ENCODE data around the gene RXRA. TPM values are rescaled to one million over a fixed set of nuclear protein-coding genes. Genes with fewer than 3 reads are reported as not detected.

Gene RXRA
- total RNA-seq, 3 donors from 2014 or later = 31.0 to 63.0 (median 31.5) TPM

- H3K4me1 ChIP-seq = peaks cover 33 to 34% of the 10 kb centered on the region in 2 donors
- H3K27me3 ChIP-seq = no peaks in the 10 kb centered on the region
- DNase-seq (ENCODE audit: low spot score in 2 of 2) = no peak
- no peaks in the 10 kb centered on the region for H3K9me3 ChIP-seq
- intact Hi-C loops (cut with DNase I; ENCODE audit: low total_unique reads) = loop anchor here (5.0 to 10.0 kb wide), 2 partner anchors 106 to 112 kb away; no protein-coding TSS in a partner anchor
- peak overlapping the region; percentile 73 to 89 for H3K27ac ChIP-seq
- no peak for TF ChIP-seq POLR2A (IDR thresholded peaks at IDR 0.05)
- TF ChIP-seq POLR2AphosphoS5 (IDR thresholded peaks at IDR 0.05) = no peak
- TF ChIP-seq, protein P1, sequence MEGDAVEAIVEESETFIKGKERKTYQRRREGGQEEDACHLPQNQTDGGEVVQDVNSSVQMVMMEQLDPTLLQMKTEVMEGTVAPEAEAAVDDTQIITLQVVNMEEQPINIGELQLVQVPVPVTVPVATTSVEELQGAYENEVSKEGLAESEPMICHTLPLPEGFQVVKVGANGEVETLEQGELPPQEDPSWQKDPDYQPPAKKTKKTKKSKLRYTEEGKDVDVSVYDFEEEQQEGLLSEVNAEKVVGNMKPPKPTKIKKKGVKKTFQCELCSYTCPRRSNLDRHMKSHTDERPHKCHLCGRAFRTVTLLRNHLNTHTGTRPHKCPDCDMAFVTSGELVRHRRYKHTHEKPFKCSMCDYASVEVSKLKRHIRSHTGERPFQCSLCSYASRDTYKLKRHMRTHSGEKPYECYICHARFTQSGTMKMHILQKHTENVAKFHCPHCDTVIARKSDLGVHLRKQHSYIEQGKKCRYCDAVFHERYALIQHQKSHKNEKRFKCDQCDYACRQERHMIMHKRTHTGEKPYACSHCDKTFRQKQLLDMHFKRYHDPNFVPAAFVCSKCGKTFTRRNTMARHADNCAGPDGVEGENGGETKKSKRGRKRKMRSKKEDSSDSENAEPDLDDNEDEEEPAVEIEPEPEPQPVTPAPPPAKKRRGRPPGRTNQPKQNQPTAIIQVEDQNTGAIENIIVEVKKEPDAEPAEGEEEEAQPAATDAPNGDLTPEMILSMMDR (IDR thresholded peaks at IDR 0.05) = no peak
- peak overlapping the region; percentile 61 to 94 (median 80) for H3K4me3 ChIP-seq
- no peaks in the 10 kb centered on the region for H3K36me3 ChIP-seq
Measured at GRCh38 chr9:134328841-134329575, 2.8 kb downstream of the RXRA start.

DNA sequence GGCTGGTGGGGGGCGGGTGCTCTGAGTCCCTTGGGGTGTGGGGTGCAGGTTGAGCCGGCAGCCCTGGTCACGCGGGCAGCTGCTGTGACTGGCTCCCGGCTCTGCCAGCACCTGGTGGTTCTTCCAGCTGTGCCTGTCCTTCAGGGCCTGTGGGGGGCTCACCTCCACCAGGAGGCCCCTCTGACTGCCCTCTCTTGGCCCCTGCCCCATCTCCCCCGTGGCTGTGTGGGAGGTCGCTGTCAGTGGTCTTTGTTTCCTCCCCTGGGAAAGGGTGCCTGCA lies 3.3 kb downstream of the RXRA start:
- Histone ChIP-seq H3K9me3 (no peaks in the 10 kb centered on the region), H3K4me3 (peak overlapping the region; percentile 61 to 94 (median 80)), H3K36me3 (no peaks in the 10 kb centered on the region), H3K27me3 (no peaks in the 10 kb centered on the region), H3K4me1 (peaks cover 33 to 38% of the 10 kb centered on the region in 2 donors), H3K27ac (peak overlapping the region; percentile 73 to 89)
- TF ChIP-seq, protein P1 (IDR thresholded peaks at IDR 0.05) = no peak
- intact Hi-C loops (cut with DNase I; ENCODE audit: low total_unique reads) = loop anchor here (5.0 to 10.0 kb wide), 2 partner anchors 105 to 112 kb away; no protein-coding TSS in a partner anchor
- DNase-seq (ENCODE audit: low spot score in 2 of 2) = no peak

DNA sequence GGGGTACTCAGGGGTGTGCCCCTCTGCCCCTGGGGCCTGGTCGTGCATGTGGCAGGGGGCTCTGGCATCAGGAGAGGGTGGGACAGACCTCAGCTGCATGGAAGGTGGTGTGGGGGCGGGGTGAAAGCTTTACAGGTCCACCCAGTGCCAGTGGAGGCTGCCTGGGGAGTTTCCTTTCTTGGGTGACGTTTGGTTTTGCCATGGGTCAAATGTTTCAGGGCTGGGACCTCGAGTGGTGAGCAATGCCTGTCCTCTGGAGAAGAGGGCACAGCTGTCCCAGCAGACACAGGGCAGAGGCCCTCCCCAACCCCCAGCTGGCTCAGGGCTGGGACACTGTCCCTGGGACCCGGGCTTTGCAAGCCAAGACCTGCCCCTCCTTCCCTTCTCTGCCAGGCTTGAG lies 3.6 kb downstream of the RXRA start:
- DNase-seq (ENCODE audit: low spot score in 2 of 2) = no peak
- Histone ChIP-seq H3K27ac (peak overlapping the region; percentile 73 to 89), H3K36me3 (no peaks in the 10 kb centered on the region), H3K9me3 (no peaks in the 10 kb centered on the region), H3K4me1 (peaks cover 30 to 41% of the 10 kb centered on the region in 2 donors), H3K4me3 (peak overlapping the region; percentile 61 to 94 (median 80)), H3K27me3 (no peaks in the 10 kb centered on the region)
- intact Hi-C loops (cut with DNase I; ENCODE audit: low total_unique reads) = loop anchor here (5.0 to 10.0 kb wide), 2 partner anchors 105 to 113 kb away; no protein-coding TSS in a partner anchor
- TF ChIP-seq POLR2A (IDR thresholded peaks at IDR 0.05) (no peak), POLR2AphosphoS5 (IDR thresholded peaks at IDR 0.05) (no peak)
- TF ChIP-seq, protein P1 (IDR thresholded peaks at IDR 0.05) = no peak

- Histone ChIP-seq H3K4me3 (peak overlapping the region in 1 of 3 donors; percentile 94), H3K9me3 (no peaks in the 10 kb centered on the region), H3K36me3 (no peaks in the 10 kb centered on the region), H3K4me1 (peaks cover 26 to 47% of the 10 kb centered on the region in 2 donors), H3K27me3 (no peaks in the 10 kb centered on the region), H3K27ac (peak overlapping the region in 1 of 2 donors; percentile 89)
- no peak for TF ChIP-seq POLR2AphosphoS5 (IDR thresholded peaks at IDR 0.05)
- TF ChIP-seq, protein P1 (IDR thresholded peaks at IDR 0.05) = no peak
- intact Hi-C loops (cut with DNase I; ENCODE audit: low total_unique reads) = no loop called here
- no peak for DNase-seq (ENCODE audit: low spot score in 2 of 2)
Measured at GRCh38 chr9:134330590-134330989, 4.3 kb downstream of the RXRA start.

GRCh38 chr9:134331186-134332025 lies 5.2 kb downstream of the RXRA start:
- Histone ChIP-seq H3K9me3 (no peaks in the 10 kb centered on the region), H3K27ac (no peak overlapping the region), H3K4me1 (peaks cover 26 to 51% of the 10 kb centered on the region in 2 donors), H3K27me3 (no peaks in the 10 kb centered on the region), H3K4me3 (no peak overlapping the region), H3K36me3 (no peaks in the 10 kb centered on the region)
- no peak for DNase-seq (ENCODE audit: low spot score in 2 of 2)
- intact Hi-C loops (cut with DNase I; ENCODE audit: low total_unique reads) = no loop called here
- TF ChIP-seq POLR2A (IDR thresholded peaks at IDR 0.05) (no peak), POLR2AphosphoS5 (IDR thresholded peaks at IDR 0.05) (no peak)
- TF ChIP-seq, protein P1 (IDR thresholded peaks at IDR 0.05) = no peak
